Activated CD8-positive, alpha-beta memory T cell treated with anti-CD3 and anti-CD28 coated beads for 36 hours (primary cell): ENCODE measurements around the gene SPEM3. TPM values are rescaled to one million over a fixed set of nuclear protein-coding genes. Genes with fewer than 3 reads are reported as not detected.

Experiments
- CTCF ChIA-PET: fragments of 350-600 bp; sonication (Branson Sonifier 250); formaldehyde crosslinking; loops from one replicate; lab custom pipeline; 2021; ENCODE audit warnings: antibody characterized with exemption; lab: Charles Lee
- POLR2A ChIA-PET: fragments of 350-600 bp; sonication (Branson Sonifier 250); formaldehyde crosslinking; loops from one replicate; lab custom pipeline; 2021; ENCODE audit warnings: antibody characterized with exemption; lab: Charles Lee
- total RNA-seq, 2 experiments: library from RNA; stranded (reverse); gene quantifications; one replicate each; pipeline ENCODE4 v1.2.3, GENCODE V29; 2021

Gene SPEM3
- total RNA-seq, 2 experiments from 2014 or later = not detected

GRCh38 chr17:7435676-7436555 is 7.3 kb downstream of the SPEM3 start:
- ChIA-PET CTCF (interaction anchor here (1.0 to 4.4 kb wide), 24 partner anchors 10 to 282 kb away, joined by 3 to 34 read pairs (median 5); partner anchors contain the start of genes CHRNB1, DNAH2, MPDU1 and PLSCR3), POLR2A (interaction anchor here (1.0 to 2.4 kb wide), 8 partner anchors 32 to 153 kb away, joined by 3 to 10 read pairs (median 4); partner anchors contain the start of genes MPDU1, POLR2A, SOX15 and TMEM256)

GRCh38 chr17:7436556-7437368 is 8.1 kb downstream of the SPEM3 start:
- ChIA-PET POLR2A (interaction anchor here (0.6 to 2.4 kb wide), 12 partner anchors 18 to 253 kb away, joined by 3 to 11 read pairs (median 4); partner anchors contain the start of genes MPDU1, POLR2A, SOX15 and TMEM256), CTCF (interaction anchor here (0.6 to 4.4 kb wide), 40 partner anchors 9 to 417 kb away, joined by 3 to 34 read pairs (median 4); partner anchors contain the start of genes ACAP1, CHRNB1, DNAH2 and MPDU1)

- POLR2A ChIA-PET = interaction anchor here (0.6 to 1.2 kb wide), 5 partner anchors 17 to 252 kb away, joined by 3 to 11 read pairs (median 3); no protein-coding TSS in a partner anchor
- CTCF ChIA-PET = interaction anchor here (0.6 to 4.4 kb wide), 34 partner anchors 10 to 280 kb away, joined by 3 to 34 read pairs (median 4); partner anchors contain the start of genes ACAP1, DNAH2, MPDU1 and SENP3
These were observed 8.8 kb downstream of the SPEM3 start for GRCh38 chr17:7437369-7437863.

- POLR2A ChIA-PET = interaction anchor here (0.8 kb wide), 1 partner anchor 35 kb away, joined by 3 read pairs; no protein-coding TSS in a partner anchor
- CTCF ChIA-PET = interaction anchor here (0.7 to 2.3 kb wide), 5 partner anchors 38 to 123 kb away, joined by 3 to 11 read pairs (median 6); no protein-coding TSS in a partner anchor
These were observed 9.4 kb downstream of the SPEM3 start for GRCh38 chr17:7437950-7438614.

- POLR2A ChIA-PET = interaction anchor here (0.8 kb wide), 1 partner anchor 36 kb away, joined by 3 read pairs; no protein-coding TSS in a partner anchor
- CTCF ChIA-PET = interaction anchor here (1.2 to 1.3 kb wide), 2 partner anchors 82 to 122 kb away, joined by 3 to 6 read pairs; no protein-coding TSS in a partner anchor
These were observed 10.2 kb downstream of the SPEM3 start for GRCh38 chr17:7438656-7439460.

GRCh38 chr17:7439462-7440112 is 10.9 kb downstream of the SPEM3 start, which contains the start of gene FGF11:
Gene FGF11, plus strand, starts transcription at chr17:7439512. Its CDS starts 109 bp downstream, at chr17:7439621.
- ChIA-PET POLR2A (no interaction called here), CTCF (interaction anchor here (1.7 to 2.6 kb wide), 2 partner anchors 83 to 85 kb away, joined by 5 to 11 read pairs; partner anchors contain the start of gene TMEM95)

GRCh38 chr17:7440113-7440833 is 11.6 kb downstream of the SPEM3 start:
- ChIA-PET POLR2A (interaction anchor here (0.9 kb wide), 1 partner anchor 15 kb away, joined by 3 read pairs; no protein-coding TSS in a partner anchor), CTCF (interaction anchor here (0.6 to 2.6 kb wide), 5 partner anchors 13 to 86 kb away, joined by 3 to 11 read pairs (median 3); partner anchors contain the start of gene TMEM95)

GRCh38 chr17:7440834-7441195 is 12.2 kb downstream of the SPEM3 start:
- POLR2A ChIA-PET = interaction anchor here (0.6 to 0.9 kb wide), 5 partner anchors 14 to 80 kb away, joined by 3 to 6 read pairs (median 4); no protein-coding TSS in a partner anchor
- CTCF ChIA-PET = interaction anchor here (0.6 to 2.6 kb wide), 8 partner anchors 13 to 161 kb away, joined by 3 to 11 read pairs (median 3); partner anchors contain the start of gene TMEM95

- POLR2A ChIA-PET = interaction anchor here (0.6 to 0.9 kb wide), 5 partner anchors 14 to 80 kb away, joined by 3 to 6 read pairs (median 4); no protein-coding TSS in a partner anchor
These were observed 12.6 kb downstream of the SPEM3 start for GRCh38 chr17:7441266-7441665.

GRCh38 chr17:7442142-7442541 is 13.5 kb downstream of the SPEM3 start:
- ChIA-PET CTCF (interaction anchor here (1.1 to 2.6 kb wide), 2 partner anchors 12 to 86 kb away, joined by 3 to 11 read pairs; no protein-coding TSS in a partner anchor), POLR2A (no interaction called here)

More at GRCh38 chr17:7441266-7441665, 12.6 kb downstream of the SPEM3 start:
- CTCF ChIA-PET = interaction anchor here (0.6 to 2.6 kb wide), 7 partner anchors 12 to 161 kb away, joined by 3 to 11 read pairs (median 3); partner anchors contain the start of gene TMEM95

GRCh38 chr17:7443499-7444485 is 15.1 kb downstream of the SPEM3 start:
- CTCF ChIA-PET = interaction anchor here (0.6 to 1.6 kb wide), 3 partner anchors 40 to 117 kb away, joined by 3 read pairs; partner anchors contain the start of gene TMEM256
- POLR2A ChIA-PET = interaction anchor here (0.5 to 1.0 kb wide), 2 partner anchors 11 to 139 kb away, joined by 4 to 10 read pairs; no protein-coding TSS in a partner anchor

- POLR2A ChIA-PET = no interaction called here
- CTCF ChIA-PET = interaction anchor here (0.6 to 2.0 kb wide), 6 partner anchors 9 to 140 kb away, joined by 3 to 8 read pairs (median 3); no protein-coding TSS in a partner anchor
These were observed 16.3 kb downstream of the SPEM3 start, which contains the start of gene CHRNB1 for GRCh38 chr17:7444682-7445618. Gene CHRNB1, plus strand, starts transcription at chr17:7445061. Its CDS starts 67 bp downstream, at chr17:7445128.

- CTCF ChIA-PET = interaction anchor here (0.6 to 2.0 kb wide), 5 partner anchors 9 to 141 kb away, joined by 3 to 8 read pairs (median 3); no protein-coding TSS in a partner anchor
These were observed 16.9 kb downstream of the SPEM3 start for GRCh38 chr17:7445619-7445968.

More at GRCh38 chr17:7445619-7445968, 16.9 kb downstream of the SPEM3 start:
- POLR2A ChIA-PET = no interaction called here
